Breast epithelium (tissue), 3 donors: ENCODE measurements around the gene BRD4.

Experiments used
- CTCF ChIP-seq, 3 donors: fragments of 450-650 bp; IDR thresholded peaks; one replicate each; pipeline ENCODE4 v1.5.1; 2016 to 2017; ENCODE audit warnings: antibody characterized with exemption in 3 of 3, mild to moderate bottlenecking in 3 of 3, moderate library complexity in 3 of 3
- POLR2AphosphoS5 ChIP-seq, 3 donors: sonication (generic); formaldehyde crosslinking; IDR thresholded peaks; one replicate each; pipeline ENCODE4 v1.6.1; 2017; ENCODE audit warnings: antibody characterized with exemption in 3 of 3

DNA sequence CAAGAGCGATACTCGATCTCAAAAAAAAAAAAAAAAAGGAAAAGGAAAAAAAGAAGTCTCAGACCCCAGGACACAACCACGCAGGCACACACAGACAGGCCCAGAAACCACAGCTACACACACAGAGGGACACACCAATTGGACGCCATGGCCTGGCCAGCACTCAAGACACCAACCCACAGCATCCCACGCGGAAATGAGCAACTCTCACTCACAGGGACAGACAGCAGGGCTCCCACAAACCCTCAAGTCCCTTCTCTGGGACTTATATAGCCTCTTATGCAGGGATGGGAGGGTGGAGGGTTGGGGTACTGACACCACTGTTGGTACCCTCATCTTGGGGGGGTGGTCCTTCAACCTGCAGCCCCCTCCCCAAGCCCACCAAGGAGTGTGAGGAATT, 137.4 kb downstream of the BRD4 start:
- no peak for TF ChIP-seq CTCF (IDR thresholded peaks at IDR 0.05)
- no peak for TF ChIP-seq POLR2AphosphoS5 (IDR thresholded peaks at IDR 0.05)
